IPS-18c (cell line): ENCODE data around the gene EDIL3.
"Not testable (repeated sequence)": the region's sequence is repeated elsewhere in the genome, so short reads cannot be mapped to it uniquely, and the experiment has no call there.

Source experiments
- H3K4me3 ChIP-seq: 2 replicates; pipeline ENCODE4 v1.7.0; 2013; ENCODE audit warnings: low read depth, mild to moderate bottlenecking, low read length, moderate library complexity; ENCODE audit not compliant: insufficient read depth
- H3K9me3 ChIP-seq: one replicate; pipeline ENCODE4 v1.6.1; 2013; ENCODE audit warnings: mild to moderate bottlenecking, low read length, moderate library complexity; ENCODE audit not compliant: control insufficient read depth, insufficient read depth

The EDIL3 gene

GRCh38 chr5:84181093-84181492 is 203.6 kb downstream of the EDIL3 start:
- Histone ChIP-seq H3K9me3 (no peaks in the 10 kb centered on the region), H3K4me3 (no peak overlapping the region)

DNA sequence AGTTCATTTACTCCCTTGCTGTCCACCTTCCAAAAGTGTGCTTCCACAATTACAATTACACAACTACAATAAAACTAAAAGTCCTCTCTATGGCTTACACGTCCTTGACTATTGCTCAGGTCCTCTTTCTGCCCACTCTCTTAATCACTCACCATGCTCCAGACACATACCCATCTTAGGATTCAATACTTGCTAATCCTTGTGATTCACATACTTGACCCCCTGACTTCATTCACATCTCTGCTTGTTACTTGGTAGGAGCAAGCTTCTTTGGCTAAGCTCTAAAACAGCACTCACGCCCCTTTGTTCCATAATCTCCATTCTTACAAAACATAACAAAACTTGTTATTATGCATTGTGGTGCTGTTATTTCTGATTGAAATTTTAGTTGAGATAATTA is 215.8 kb downstream of the EDIL3 start:
- no peaks in the 10 kb centered on the region for H3K9me3 ChIP-seq
- H3K4me3 ChIP-seq = no peak overlapping the region

DNA sequence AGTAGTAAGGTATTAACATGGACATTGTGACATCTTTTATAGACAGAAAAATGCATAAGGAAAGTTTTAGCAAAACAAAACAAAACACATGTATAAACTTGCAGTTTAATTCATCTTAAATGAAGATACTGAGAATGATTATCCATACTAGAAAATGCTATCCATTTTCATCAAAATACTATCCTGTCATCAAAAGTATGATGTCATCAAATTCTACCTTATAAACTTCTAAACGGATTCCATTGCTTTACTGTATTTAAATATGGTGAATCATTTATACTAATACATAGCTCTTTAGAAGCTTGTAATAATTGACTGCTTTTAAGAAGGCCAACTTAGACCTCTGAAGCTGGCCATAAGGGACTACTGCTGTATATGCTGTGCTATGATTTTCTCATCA is 221.0 kb downstream of the EDIL3 start:
- H3K4me3 ChIP-seq = no peak overlapping the region
- H3K9me3 ChIP-seq = no peaks in the 10 kb centered on the region

GRCh38 chr5:84162695-84163094 is 222.0 kb downstream of the EDIL3 start:
- Histone ChIP-seq H3K9me3 (no peaks in the 10 kb centered on the region), H3K4me3 (no peak overlapping the region)

DNA sequence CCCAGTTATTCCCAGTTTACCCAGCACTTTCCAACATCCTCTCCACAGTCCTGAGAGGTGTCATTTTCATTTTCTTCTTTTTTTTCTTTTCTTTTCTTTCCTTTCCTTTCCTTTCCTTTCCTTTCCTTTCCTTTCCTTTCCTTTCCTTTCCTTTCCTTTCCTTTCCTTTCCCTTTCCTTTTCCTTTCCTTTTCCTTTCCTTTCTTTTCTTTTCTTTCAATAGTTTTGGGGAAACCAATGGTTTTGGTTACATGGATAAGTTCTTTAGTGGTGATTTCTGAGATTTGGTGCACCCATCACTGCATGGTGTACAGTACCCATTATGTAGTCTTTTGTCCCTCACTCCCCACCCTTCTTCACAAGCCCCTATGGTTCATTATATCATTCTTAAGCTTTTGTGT is 224.0 kb downstream of the EDIL3 start:
- not testable (repeated sequence) for H3K9me3 ChIP-seq, H3K4me3 ChIP-seq

DNA sequence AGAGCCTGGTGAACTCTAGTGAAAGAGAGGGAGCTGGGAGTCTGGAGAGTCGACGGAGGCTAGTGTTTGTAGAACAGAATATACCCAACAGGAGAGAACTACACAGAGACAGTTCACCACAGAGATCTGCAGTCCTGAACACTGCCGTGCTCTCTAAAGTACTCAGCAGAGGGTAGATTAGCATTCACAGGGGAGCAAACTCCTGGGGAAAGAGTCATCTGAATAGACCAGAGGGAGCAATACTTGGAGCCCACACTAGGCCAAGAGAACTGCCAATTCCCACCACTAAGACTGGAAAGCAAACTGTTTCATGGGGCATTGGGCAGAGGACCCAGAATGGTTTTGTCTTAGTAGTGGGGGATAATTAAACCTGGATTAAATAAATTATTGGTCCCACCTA is 235.6 kb downstream of the EDIL3 start:
- H3K4me3 ChIP-seq = no peak overlapping the region
- no peaks in the 10 kb centered on the region for H3K9me3 ChIP-seq

DNA sequence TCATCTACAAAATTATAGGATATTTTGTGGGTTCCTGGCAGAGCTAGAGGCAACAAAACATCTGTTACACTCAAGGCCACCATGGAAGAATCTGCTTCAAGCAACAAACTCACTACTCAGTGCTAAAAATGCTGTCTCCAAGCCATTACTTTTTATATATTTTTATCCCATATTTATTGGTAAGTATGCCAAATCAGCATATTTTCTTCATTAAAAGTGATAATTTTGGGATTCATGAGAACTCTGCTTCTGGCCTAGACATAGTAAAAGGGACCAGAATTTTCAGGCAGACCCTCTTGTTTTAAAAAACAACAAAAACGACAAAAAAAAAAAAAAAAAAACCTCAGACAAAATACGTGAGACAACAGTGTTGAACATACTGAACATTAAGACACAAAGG is 236.0 kb downstream of the EDIL3 start:
- Histone ChIP-seq H3K9me3 (no peaks in the 10 kb centered on the region), H3K4me3 (no peak overlapping the region)

DNA sequence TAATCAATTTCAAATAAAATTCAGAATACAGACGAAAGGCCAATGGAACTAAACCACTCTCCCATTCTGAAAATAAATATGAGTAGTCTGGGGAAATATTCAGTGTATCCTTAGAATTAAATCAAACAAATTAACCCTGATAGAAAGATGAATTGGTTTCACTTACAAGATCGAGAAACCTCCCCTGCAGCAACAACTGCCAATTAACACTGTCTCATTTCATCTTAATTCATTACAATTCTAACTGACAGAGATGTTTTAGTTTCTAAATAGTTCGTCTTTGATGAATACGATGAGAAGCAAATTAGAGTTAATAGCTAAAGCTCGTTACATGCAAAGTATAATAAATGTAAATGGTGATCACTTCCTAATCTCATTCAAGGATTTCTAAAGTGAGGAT is 247.1 kb downstream of the EDIL3 start:
- Histone ChIP-seq H3K4me3 (no peak overlapping the region), H3K9me3 (no peaks in the 10 kb centered on the region)

DNA sequence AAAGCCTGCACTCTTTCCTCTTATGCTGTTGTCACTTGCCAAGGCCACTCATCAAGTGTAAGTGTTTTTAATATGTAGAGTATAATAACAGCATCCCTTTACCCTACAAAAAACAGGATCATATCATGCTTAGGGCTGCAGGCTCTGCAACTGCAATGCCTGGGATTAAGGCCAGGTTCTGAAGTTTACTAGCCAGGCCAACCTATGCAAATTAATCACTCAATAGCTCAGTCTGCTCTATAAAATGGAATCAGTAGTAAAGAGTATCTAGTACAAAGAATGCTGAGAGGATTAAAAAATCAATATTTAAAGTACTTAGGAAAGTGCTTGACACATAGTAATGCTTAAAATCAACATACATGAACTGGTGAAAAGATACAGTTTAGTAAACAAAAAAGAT is 253.3 kb downstream of the EDIL3 start:
- no peak overlapping the region for H3K4me3 ChIP-seq
- H3K9me3 ChIP-seq = no peaks in the 10 kb centered on the region

- no peaks in the 10 kb centered on the region for H3K9me3 ChIP-seq
- no peak overlapping the region for H3K4me3 ChIP-seq
These were observed 254.6 kb downstream of the EDIL3 start for GRCh38 chr5:84130006-84130580.

DNA sequence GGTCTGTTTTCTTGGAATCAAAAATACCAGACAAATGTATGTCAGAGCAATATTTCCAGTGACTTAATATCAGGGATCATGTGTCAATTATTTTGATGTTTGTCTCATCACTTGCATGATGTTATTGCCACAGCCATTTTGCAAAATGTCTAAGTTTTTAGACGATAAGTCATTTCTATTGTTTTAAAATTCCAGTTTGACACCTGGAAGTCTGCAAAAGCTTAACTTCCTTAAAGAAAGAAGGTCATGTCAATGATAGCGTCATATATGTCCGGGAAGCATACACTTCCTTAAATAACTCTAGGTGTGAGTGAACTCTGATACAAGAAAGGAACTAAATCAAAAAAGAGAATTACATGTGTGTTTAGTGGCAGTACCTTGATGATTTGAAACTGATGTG is 259.5 kb downstream of the EDIL3 start:
- Histone ChIP-seq H3K4me3 (no peak overlapping the region), H3K9me3 (no peaks in the 10 kb centered on the region)

GRCh38 chr5:84119252-84119651 is 265.4 kb downstream of the EDIL3 start:
- Histone ChIP-seq H3K4me3 (no peak overlapping the region), H3K9me3 (no peaks in the 10 kb centered on the region)

- Histone ChIP-seq H3K9me3 (no peaks in the 10 kb centered on the region), H3K4me3 (no peak overlapping the region)
These were observed 266.1 kb downstream of the EDIL3 start for GRCh38 chr5:84118551-84118950.

- H3K4me3 ChIP-seq = no peak overlapping the region
- H3K9me3 ChIP-seq = no peaks in the 10 kb centered on the region
These were observed 269.0 kb downstream of the EDIL3 start for GRCh38 chr5:84115727-84116126.

DNA sequence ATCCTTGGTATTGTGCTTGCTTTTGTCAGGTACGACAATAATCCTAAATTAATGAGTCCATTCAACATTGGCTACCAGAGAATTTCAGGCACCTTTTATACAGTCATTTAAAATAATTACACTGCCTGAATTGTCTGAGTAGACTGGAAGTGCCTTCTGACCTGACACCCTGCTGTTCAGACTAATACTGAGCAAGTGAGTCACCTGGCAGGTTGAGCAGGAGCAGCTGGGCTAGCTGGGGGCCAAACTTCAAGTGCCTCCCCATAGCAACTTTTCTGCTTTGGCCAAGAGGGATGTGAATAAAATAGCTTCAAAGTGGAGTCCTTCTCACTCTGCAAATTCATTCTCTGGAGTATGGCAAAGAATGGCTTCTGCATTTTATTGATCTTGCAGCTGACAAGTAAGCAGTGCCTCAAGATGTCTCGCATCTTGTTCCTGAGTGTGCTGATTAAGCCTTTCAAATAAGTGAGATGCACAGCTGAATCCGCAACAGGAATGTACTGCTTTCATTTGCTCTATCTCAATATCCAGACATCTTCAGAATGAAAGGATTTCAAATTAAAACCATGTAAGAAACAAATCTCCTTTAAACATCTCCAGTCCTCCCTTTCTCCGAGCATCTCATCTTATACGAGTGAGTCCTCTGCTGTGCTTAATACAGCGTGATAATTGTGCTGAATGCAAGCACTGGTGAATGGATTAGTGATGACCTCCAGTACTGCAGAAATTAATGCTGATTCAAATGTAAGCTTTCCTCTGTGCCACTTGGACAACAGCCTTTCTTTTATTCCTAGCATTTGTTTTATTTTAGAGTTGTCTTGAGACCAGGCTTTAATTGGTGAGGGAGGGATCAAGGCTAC is 271.2 kb downstream of the EDIL3 start:
- no peak overlapping the region for H3K4me3 ChIP-seq
- no peaks in the 10 kb centered on the region for H3K9me3 ChIP-seq

DNA sequence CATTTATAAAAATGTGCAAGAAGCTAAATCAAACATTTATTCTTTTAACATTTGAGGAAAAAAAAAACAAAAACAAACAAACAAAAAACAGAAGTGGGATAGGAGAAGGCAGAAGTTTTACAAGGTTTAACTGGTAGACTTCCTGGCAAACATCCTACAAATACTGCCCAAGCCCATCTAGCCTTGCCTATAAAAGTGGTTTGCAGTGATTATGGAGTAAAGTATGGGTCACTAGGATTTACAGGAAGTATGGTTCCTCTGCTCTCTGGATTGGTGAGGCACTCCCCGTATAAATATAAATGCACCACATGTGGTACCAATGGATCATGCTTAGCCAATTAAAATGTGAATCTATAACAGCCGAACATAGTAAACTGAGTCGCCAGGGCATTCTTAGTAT is 291.9 kb downstream of the EDIL3 start:
- no peak overlapping the region for H3K4me3 ChIP-seq
- H3K9me3 ChIP-seq = peaks cover 4% of the 10 kb centered on the region

DNA sequence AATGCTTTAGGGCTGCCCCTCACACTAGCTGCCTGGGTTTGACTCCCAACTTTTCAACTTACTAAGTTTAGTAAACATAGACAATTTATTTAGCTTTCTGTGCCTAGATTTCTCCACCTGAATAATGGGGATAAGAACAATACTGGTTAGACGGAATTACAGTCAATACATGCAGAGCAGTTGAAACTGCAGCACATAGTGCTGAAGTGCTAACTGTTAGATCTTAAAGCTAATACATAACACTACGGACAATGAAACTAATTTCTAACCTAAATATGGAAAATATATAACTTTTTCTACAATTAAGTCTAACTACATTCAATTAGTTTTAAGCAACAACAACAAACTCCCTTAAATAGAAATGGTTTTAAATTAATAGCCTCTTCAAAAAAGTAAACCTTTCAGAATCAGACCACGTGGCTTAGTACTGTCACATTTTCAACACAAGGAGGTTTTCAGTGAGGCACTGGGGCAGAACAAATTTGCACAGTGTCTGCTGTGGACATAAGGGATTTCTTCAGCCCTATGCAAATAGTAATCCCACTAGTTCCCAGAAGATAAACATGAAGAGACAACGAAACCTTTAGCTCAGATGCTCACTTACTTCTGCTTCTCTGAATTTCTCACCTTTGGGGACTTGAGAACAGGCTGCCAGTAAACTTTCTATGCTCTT is 293.4 kb downstream of the EDIL3 start:
- Histone ChIP-seq H3K9me3 (peaks cover 4% of the 10 kb centered on the region), H3K4me3 (no peak overlapping the region)

- Histone ChIP-seq H3K4me3 (no peak overlapping the region), H3K9me3 (no peaks in the 10 kb centered on the region)
These were observed 295.7 kb downstream of the EDIL3 start for GRCh38 chr5:84088996-84089395.
